Measurements from ENCODE around the gene ARTN.

DNA sequence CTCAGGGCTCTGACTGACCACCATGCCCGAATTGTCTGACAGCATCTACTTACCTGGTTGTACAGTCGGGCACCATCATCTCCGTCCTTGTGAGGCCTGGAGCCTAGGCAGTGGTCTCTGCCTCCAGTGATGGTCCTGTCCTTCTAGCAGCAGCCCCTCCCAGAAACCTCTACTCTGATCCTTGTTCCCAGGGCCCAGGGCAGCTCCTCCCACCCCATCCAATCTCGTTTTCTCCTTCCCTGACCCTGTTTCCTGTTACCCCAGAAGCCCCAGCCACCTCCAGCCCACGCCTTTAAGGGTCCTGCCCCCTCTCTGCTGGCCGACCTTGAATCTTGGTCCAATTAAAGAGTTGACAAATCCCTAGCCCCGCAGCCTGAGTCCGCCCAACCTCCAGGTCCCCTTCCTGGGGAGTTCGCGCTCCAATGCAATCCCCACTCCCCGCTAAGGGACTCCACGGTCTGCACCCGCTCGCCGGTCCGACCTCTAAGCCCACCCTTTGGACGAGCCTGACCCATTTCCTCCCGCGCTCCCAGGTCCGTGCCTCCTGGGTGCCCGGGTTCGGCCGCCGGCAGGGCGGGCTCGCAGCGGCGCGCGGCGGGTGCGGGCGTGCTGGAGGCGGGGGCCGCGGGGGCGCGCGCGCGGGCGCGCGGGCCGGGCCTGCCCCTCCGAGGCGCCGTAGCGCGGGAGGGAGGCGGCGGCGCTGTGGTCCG is 45.1 kb downstream of the ARTN start, which contains the start of gene B4GALT2:
- TF ChIP-seq CTCF (IDR thresholded peaks at IDR 0.05; ENCODE audit: low read length) (no peak), EZH2 (IDR thresholded peaks at IDR 0.05; ENCODE audit: borderline replicate concordance, low read length) (no peak)
